Heart left ventricle (tissue), 16 donors: ENCODE results near the gene SUPT5H. TPM values are rescaled to one million over a fixed set of nuclear protein-coding genes. Genes with fewer than 3 reads are reported as not detected.
A peak's percentile ranks its signal among the peaks of the same experiment; 100 is the strongest.

Experiments
- ATAC-seq, 4 donors: fragments of 200-7000 bp; cut with Tn5 transposase; one replicate each; pipeline ENCODE4 v1.9.1; 2020 to 2022; ENCODE audit warnings: moderate library complexity in 4 of 4, mild to moderate bottlenecking in 3 of 4, moderate number of reproducible peaks in 1 of 4
- DNase-seq, 5 donors: peaks; one replicate each; pipeline ENCODE4 v3.0.0-alpha.2; 2020
- H3K27ac ChIP-seq, 12 donors: fragments of 200-600 bp; sonication (generic) in 4 of 12; one replicate each; pipeline versions ENCODE4 v1.5.0 to v1.8.0; 2016 to 2022; ENCODE audit warnings: mild to moderate bottlenecking in 2 of 12
- H3K27me3 ChIP-seq, 9 donors: fragments of 200-600 bp; sonication (generic) in 2 of 9; one replicate each; pipeline versions ENCODE4 v1.5.1 to v1.8.0; 2016 to 2022; ENCODE audit warnings: mild to moderate bottlenecking in 3 of 9
- H3K36me3 ChIP-seq, 9 donors: fragments of 200-600 bp; sonication (generic) in 2 of 9; one replicate each; pipeline versions ENCODE4 v1.5.0 to v1.8.0; 2018 to 2022; ENCODE audit warnings: mild to moderate bottlenecking in 2 of 9
- H3K4me1 ChIP-seq, 12 donors: fragments of 200-600 bp; sonication (generic) in 4 of 12; one replicate each; pipeline versions ENCODE4 v1.5.0 to v1.8.0; 2016 to 2022; ENCODE audit warnings: mild to moderate bottlenecking in 3 of 12
- H3K4me3 ChIP-seq, 12 donors: fragments of 200-600 bp; sonication (generic) in 4 of 12; one replicate each; pipeline versions ENCODE4 v1.5.0 to v1.8.0; 2017 to 2022; ENCODE audit warnings: mild to moderate bottlenecking in 9 of 12, moderate library complexity in 4 of 12
- H3K9me3 ChIP-seq, 12 donors: fragments of 200-600 bp; sonication (generic) in 4 of 12; one replicate each; pipeline versions ENCODE4 v1.5.0 to v1.8.0; 2016 to 2022; ENCODE audit warnings: mild to moderate bottlenecking in 1 of 12
- CTCF ChIP-seq, 12 donors: fragments of 200-600 bp; sonication (generic) in 4 of 12; IDR thresholded peaks; one replicate each; pipeline versions ENCODE4 v1.5.0 to v1.8.0; 2018 to 2022; ENCODE audit warnings: antibody characterized with exemption in 12 of 12, mild to moderate bottlenecking in 5 of 12
- POLR2A ChIP-seq, 2 donors: fragments of 450-650 bp; IDR thresholded peaks; one replicate each; pipeline ENCODE4 v1.6.1; 2017; ENCODE audit warnings: antibody characterized with exemption in 2 of 2, mild to moderate bottlenecking in 2 of 2, moderate library complexity in 2 of 2
- WGBS, 4 donors: extraction: QIAGEN DNeasy Blood & Tissue Kit in 2 of 4; methylation state at CpG; one replicate each; pipeline versions ENCODE4 v1.1.5 to v1.1.7; 2013 to 2018; 5-methylcytosine and 5-hydroxymethylcytosine counted together
- intact Hi-C, 10 donors: fragments of 100-400 bp; cut with DNase I; formaldehyde crosslinking; loops; one replicate each; pipeline versions ENCODE4 v1.11.1 to v1.14.2; 2022
- polyA plus RNA-seq, 2 donors: library from polyadenylated mRNA; stranded (reverse); fragments of 200-250 nt; gene quantifications; one replicate each; pipeline ENCODE4 v1.2.3, GENCODE V29; 2013
- total RNA-seq, 9 donors: library from RNA; depleted of rRNA in 2 of 9; stranded (reverse); fragments of >200 nt in 2 of 9; fragmentation: NEBNext Ultra II Directional in 3 of 9; extraction: Animal tissue kit (Norgen Biotek cat#: 25700) in 3 of 9; gene quantifications; one replicate each; pipeline versions ENCODE4 v1.1.0 to v1.2.4, GENCODE V29; 2016 to 2023
- donor health status: ischemic (EF 13 %, LVEDD 7.1; RV severe dilation, severe dysfunction).
- donor health status: healthy with polysubstance abuse.
- donor health status: DM: no; HTN: yes; CAD: no.
- donor health status: DM: no; HTN: no; CAD: no.
- donor health status: ischemic (EF 25% LVEDD 6.9; RV normal size, moderate dysfunction).
- donor health status: ischemic (EF 25% LVEDD 5.7; RV mildly dilated, moderate dysfunction).
- donor health status: healthy.
- donor health status: DM: yes; HTN: yes; CAD: no.
- donor health status: ischemic (EF 35%, LVEDD 5.7; RV mildly dilated, moderate dysfunction).
- donor health status: nonischemic (EF 11% LVEDD 7.7; RV severe dilation, severe dysfunction).
- donor health status: DM: yes; HTN: yes; CAD: no.
- donor health status: PGD.
- donor health status: ischemic (EF 29% LVEDD 5.4; RV normal size, mild dysfunction).
- donor health status: nonischemic (EF 23%, LVEDD 6.1; RV moderate dilation, normal function).

SUPT5H gene
- total and polyA plus RNA-seq, 11 donors, result 63.8 to 113 (median 81.7) TPM

- WGBS, 4 donors, result 74 to 82% (median 78%) methylated on average over 5 of the region's 5 CpGs
- H3K9me3 ChIP-seq, result no peaks in the 10 kb centered on the region
- no peak overlapping the region for H3K27ac ChIP-seq
- peaks cover 0 to 26% (median 23%) of the 10 kb centered on the region in 9 donors for H3K36me3 ChIP-seq
- H3K4me3 ChIP-seq, result no peak overlapping the region
- H3K4me1 ChIP-seq, result peaks cover 0 to 20% (median 12%) of the 10 kb centered on the region in 12 donors
- no peak for TF ChIP-seq POLR2A (IDR thresholded peaks at IDR 0.05)
- intact Hi-C loops, result loop anchor here in 1 of 10 donors (5.0 kb wide), 1 partner anchor 38 kb away; the partner anchor contains the start of gene EID2B
- ATAC-seq (no peak), DNase-seq (no peak)
- H3K27me3 ChIP-seq, result peaks cover 17 to 40% (median 29%) of the 10 kb centered on the region in 9 donors
Measured at GRCh38 chr19:39494661-39495060, 49.3 kb downstream of the SUPT5H start.

- DNase-seq (no peak), ATAC-seq (no peak)
- 83 to 88% (median 84%) methylated on average over 5 of the region's 5 CpGs for WGBS, 4 donors
- no peak overlapping the region for H3K27ac ChIP-seq
- no peak for TF ChIP-seq CTCF (IDR thresholded peaks at IDR 0.05)
- no peak for TF ChIP-seq POLR2A (IDR thresholded peaks at IDR 0.05)
- H3K4me1 ChIP-seq, result peaks cover 0 to 20% (median 12%) of the 10 kb centered on the region in 12 donors
- H3K4me3 ChIP-seq, result no peak overlapping the region
- H3K27me3 ChIP-seq, result peaks cover 25 to 53% (median 41%) of the 10 kb centered on the region in 9 donors
- intact Hi-C loops, result loop anchor here in 1 of 10 donors (5.0 kb wide), 1 partner anchor 36 kb away; the partner anchor contains the start of gene EID2B
- H3K9me3 ChIP-seq, result no peaks in the 10 kb centered on the region
- peaks cover 0 to 12% (median 9%) of the 10 kb centered on the region in 9 donors for H3K36me3 ChIP-seq
Measured at GRCh38 chr19:39496063-39496462, 50.7 kb downstream of the SUPT5H start.

GRCh38 chr19:39497701-39497995 lies 52.3 kb downstream of the SUPT5H start:
- H3K27ac ChIP-seq, result no peak overlapping the region
- 0 to 2% (median 0%) methylated on average over 3 to 7 of the region's 7 CpGs for WGBS, 4 donors
- peak in 1 of 12 donors; percentile 18 for TF ChIP-seq CTCF (IDR thresholded peaks at IDR 0.05)
- TF ChIP-seq POLR2A (IDR thresholded peaks at IDR 0.05), result no peak
- no peaks in the 10 kb centered on the region for H3K36me3 ChIP-seq
- peaks cover 0 to 21% (median 12%) of the 10 kb centered on the region in 12 donors for H3K4me1 ChIP-seq
- ATAC-seq (no peak), DNase-seq (no peak)
- H3K4me3 ChIP-seq, result peak overlapping the region in 4 of 12 donors; percentile 8 to 16 (median 12)
- H3K27me3 ChIP-seq, result peaks cover 26 to 68% (median 46%) of the 10 kb centered on the region in 9 donors
- no peaks in the 10 kb centered on the region for H3K9me3 ChIP-seq
- intact Hi-C loops, result loop anchor here in 1 of 10 donors (5.0 kb wide), 1 partner anchor 35 kb away; the partner anchor contains the start of gene EID2B

- ATAC-seq (peak in 3 of 4 donors; percentile 29 to 69 (median 41)), DNase-seq (no peak)
- Histone ChIP-seq H3K27ac (no peak overlapping the region), H3K4me3 (peak overlapping the region in 4 of 12 donors; percentile 8 to 16 (median 12)), H3K27me3 (peaks cover 30 to 68% (median 52%) of the 10 kb centered on the region in 9 donors), H3K4me1 (peaks cover 3 to 27% (median 15%) of the 10 kb centered on the region in 12 donors), H3K9me3 (no peaks in the 10 kb centered on the region), H3K36me3 (no peaks in the 10 kb centered on the region)
- 1 to 2% (median 1%) methylated on average over 25 to 40 of the region's 40 CpGs for WGBS, 4 donors
- TF ChIP-seq CTCF (IDR thresholded peaks at IDR 0.05) (peak in 9 of 12 donors; percentile 17 to 49 (median 35)), POLR2A (IDR thresholded peaks at IDR 0.05) (no peak)
- intact Hi-C loops, result loop anchor here in 1 of 10 donors (5.0 kb wide), 1 partner anchor 34 kb away; the partner anchor contains the start of gene EID2B
Measured at GRCh38 chr19:39497996-39498797, 52.8 kb downstream of the SUPT5H start.
